ENCODE results near the gene RBM7.

Gene RBM7

GRCh38 chr11:114449845-114450244 lies 49.4 kb downstream of the RBM7 start:
- DNase-seq: no peak

GRCh38 chr11:114452399-114452798 lies 51.9 kb downstream of the RBM7 start:
- DNase-seq: no peak

Data from SHP77 treated with DMSO at 0.1 percent for 48 hours (cell line).